IPS-18a (cell line): ENCODE measurements around the gene PCDHB2.
"Not testable (repeated sequence)": the region's sequence is repeated elsewhere in the genome, so short reads cannot be mapped to it uniquely, and the experiment has no call there.

Experiments
- H3K27ac ChIP-seq: one replicate; pipeline ENCODE4 v1.5.1; 2013; ENCODE audit warnings: low read length
- H3K27me3 ChIP-seq: one replicate; pipeline ENCODE4 v1.6.1; 2013; ENCODE audit warnings: mild to moderate bottlenecking, low read length; ENCODE audit not compliant: control insufficient read depth, insufficient read depth
- H3K36me3 ChIP-seq: one replicate; pipeline ENCODE4 v1.6.1; 2013; ENCODE audit warnings: low read depth, low read length; ENCODE audit not compliant: control insufficient read depth
- H3K4me1 ChIP-seq: one replicate; pipeline ENCODE4 v1.6.1; 2013; ENCODE audit warnings: low read depth, low read length; ENCODE audit not compliant: control insufficient read depth
- H3K4me3 ChIP-seq: one replicate; pipeline ENCODE4 v1.5.1; 2013; ENCODE audit warnings: low read length
- H3K9ac ChIP-seq: one replicate; pipeline ENCODE4 v1.6.1; 2013; ENCODE audit warnings: mild to moderate bottlenecking, low read length, moderate library complexity
- H3K9me3 ChIP-seq: one replicate; pipeline ENCODE4 v1.6.1; 2013; ENCODE audit warnings: low read depth, low read length; ENCODE audit not compliant: control insufficient read depth

PCDHB2 gene

GRCh38 chr5:141102070-141102469 lies 7.7 kb downstream of the PCDHB2 start:
- H3K27me3 ChIP-seq, H3K9me3 ChIP-seq, H3K36me3 ChIP-seq, H3K9ac ChIP-seq, H3K27ac ChIP-seq, H3K4me1 ChIP-seq, H3K4me3 ChIP-seq: not testable (repeated sequence)

DNA sequence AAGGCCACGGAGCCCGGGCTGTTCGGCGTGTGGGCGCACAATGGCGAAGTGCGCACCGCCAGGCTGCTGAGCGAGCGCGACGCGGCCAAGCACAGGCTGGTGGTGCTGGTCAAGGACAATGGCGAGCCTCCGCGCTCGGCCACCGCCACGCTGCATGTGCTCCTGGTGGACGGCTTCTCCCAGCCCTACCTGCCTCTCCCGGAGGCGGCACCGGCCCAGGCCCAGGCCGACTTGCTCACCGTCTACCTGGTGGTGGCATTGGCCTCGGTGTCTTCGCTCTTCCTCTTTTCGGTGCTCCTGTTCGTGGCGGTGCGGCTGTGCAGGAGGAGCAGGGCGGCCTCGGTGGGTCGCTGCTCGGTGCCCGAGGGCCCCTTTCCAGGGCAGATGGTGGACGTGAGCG lies 8.1 kb downstream of the PCDHB2 start:
- not testable (repeated sequence) for H3K4me3 ChIP-seq, H3K4me1 ChIP-seq, H3K9ac ChIP-seq, H3K9me3 ChIP-seq, H3K27ac ChIP-seq, H3K36me3 ChIP-seq, H3K27me3 ChIP-seq

GRCh38 chr5:141105350-141105749 lies 10.9 kb downstream of the PCDHB2 start:
- Histone ChIP-seq H3K9ac (no peak overlapping the region), H3K27me3 (no peaks in the 10 kb centered on the region), H3K4me1 (no peaks in the 10 kb centered on the region), H3K4me3 (no peak overlapping the region), H3K36me3 (peaks cover 4% of the 10 kb centered on the region), H3K9me3 (peaks cover 2% of the 10 kb centered on the region), H3K27ac (no peak overlapping the region)

GRCh38 chr5:141119250-141119649 lies 24.8 kb downstream of the PCDHB2 start:
- H3K9me3 ChIP-seq, result peaks cover 11% of the 10 kb centered on the region
- H3K4me3 ChIP-seq, result no peak overlapping the region
- no peaks in the 10 kb centered on the region for H3K27me3 ChIP-seq
- no peak overlapping the region for H3K9ac ChIP-seq
- no peak overlapping the region for H3K27ac ChIP-seq
- H3K36me3 ChIP-seq, result no peaks in the 10 kb centered on the region
- H3K4me1 ChIP-seq, result no peaks in the 10 kb centered on the region

DNA sequence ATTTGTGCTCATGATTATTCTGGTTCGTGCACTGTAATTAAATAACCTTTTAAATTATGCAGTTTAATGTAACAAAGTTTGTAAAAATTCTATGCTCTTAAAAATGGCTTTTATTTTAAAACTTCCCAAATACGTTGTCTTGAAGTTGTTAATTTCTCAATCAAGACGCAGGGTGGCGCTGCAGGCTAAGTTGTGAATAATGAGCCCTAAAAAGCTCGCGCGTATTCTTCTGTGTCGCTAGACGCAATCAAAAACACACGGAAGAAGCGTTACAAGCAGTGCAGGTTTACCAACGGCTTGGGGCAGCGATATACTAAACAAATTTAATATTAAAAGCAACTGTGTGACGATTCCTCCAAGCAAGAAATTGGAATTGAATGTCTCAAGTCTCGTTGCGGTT lies 27.1 kb downstream of the PCDHB2 start, which contains the start of gene PCDHB4:
Gene PCDHB4 (plus strand): TSS at position 256 of the 400 bp plus-strand sequence. CDS start 181 bp downstream, outside the sequence.
- Histone ChIP-seq H3K9me3 (no peaks in the 10 kb centered on the region), H3K36me3 (no peaks in the 10 kb centered on the region), H3K4me1 (no peaks in the 10 kb centered on the region), H3K9ac (no peak within 1 kb of the TSS), H3K27ac (no peak within 1 kb of the TSS), H3K27me3 (no peaks in the 10 kb centered on the region), H3K4me3 (no peak within 1 kb of the TSS)

GRCh38 chr5:141121985-141122384 lies 27.6 kb downstream of the PCDHB2 start:
- Histone ChIP-seq H3K4me3 (no peak overlapping the region), H3K9me3 (no peaks in the 10 kb centered on the region), H3K9ac (no peak overlapping the region), H3K4me1 (no peaks in the 10 kb centered on the region), H3K27ac (no peak overlapping the region), H3K36me3 (no peaks in the 10 kb centered on the region), H3K27me3 (no peaks in the 10 kb centered on the region)

GRCh38 chr5:141123396-141124135 lies 29.2 kb downstream of the PCDHB2 start:
- H3K9ac ChIP-seq, H3K4me1 ChIP-seq, H3K27me3 ChIP-seq, H3K9me3 ChIP-seq, H3K4me3 ChIP-seq, H3K36me3 ChIP-seq, H3K27ac ChIP-seq: not testable (repeated sequence)

GRCh38 chr5:141127305-141127704 lies 32.9 kb downstream of the PCDHB2 start:
- no peak overlapping the region for H3K27ac ChIP-seq
- H3K4me3 ChIP-seq, result no peak overlapping the region
- H3K36me3 ChIP-seq, result no peaks in the 10 kb centered on the region
- no peaks in the 10 kb centered on the region for H3K4me1 ChIP-seq
- no peaks in the 10 kb centered on the region for H3K27me3 ChIP-seq
- no peak overlapping the region for H3K9ac ChIP-seq
- H3K9me3 ChIP-seq, result no peaks in the 10 kb centered on the region

- Histone ChIP-seq H3K4me3 (peak within 1 kb of the TSS; percentile 19), H3K4me1 (no peaks in the 10 kb centered on the region), H3K9ac (no peak within 1 kb of the TSS), H3K27me3 (no peaks in the 10 kb centered on the region), H3K27ac (no peak within 1 kb of the TSS), H3K36me3 (no peaks in the 10 kb centered on the region), H3K9me3 (peaks cover 22% of the 10 kb centered on the region)
These were observed 40.8 kb downstream of the PCDHB2 start, which contains the start of gene PCDHB5 for GRCh38 chr5:141135030-141135717. PCDHB5 (plus strand) TSS chr5:141135206; CDS start chr5:141135435, 229 bp downstream.

DNA sequence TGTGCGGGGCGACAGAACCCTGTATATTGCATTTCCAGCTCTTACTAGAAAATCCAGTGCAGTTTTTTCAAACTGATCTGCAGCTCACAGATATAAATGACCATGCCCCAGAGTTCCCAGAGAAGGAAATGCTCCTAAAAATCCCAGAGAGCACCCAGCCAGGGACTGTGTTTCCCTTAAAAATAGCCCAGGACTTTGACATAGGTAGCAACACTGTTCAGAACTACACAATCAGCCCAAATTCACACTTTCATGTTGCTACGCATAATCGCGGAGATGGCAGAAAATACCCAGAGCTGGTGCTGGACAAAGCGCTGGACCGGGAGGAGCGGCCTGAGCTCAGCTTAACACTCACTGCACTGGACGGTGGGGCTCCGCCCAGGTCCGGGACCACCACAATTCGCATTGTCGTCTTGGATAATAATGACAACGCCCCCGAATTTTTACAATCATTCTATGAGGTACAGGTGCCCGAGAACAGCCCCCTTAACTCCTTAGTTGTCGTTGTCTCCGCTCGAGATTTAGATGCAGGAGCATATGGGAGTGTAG lies 41.4 kb downstream of the PCDHB2 start:
- H3K9me3 ChIP-seq, result peaks cover 22% of the 10 kb centered on the region
- H3K9ac ChIP-seq, result no peak overlapping the region
- H3K4me3 ChIP-seq, result no peak overlapping the region
- no peaks in the 10 kb centered on the region for H3K4me1 ChIP-seq
- no peaks in the 10 kb centered on the region for H3K36me3 ChIP-seq
- no peaks in the 10 kb centered on the region for H3K27me3 ChIP-seq
- H3K27ac ChIP-seq, result no peak overlapping the region

DNA sequence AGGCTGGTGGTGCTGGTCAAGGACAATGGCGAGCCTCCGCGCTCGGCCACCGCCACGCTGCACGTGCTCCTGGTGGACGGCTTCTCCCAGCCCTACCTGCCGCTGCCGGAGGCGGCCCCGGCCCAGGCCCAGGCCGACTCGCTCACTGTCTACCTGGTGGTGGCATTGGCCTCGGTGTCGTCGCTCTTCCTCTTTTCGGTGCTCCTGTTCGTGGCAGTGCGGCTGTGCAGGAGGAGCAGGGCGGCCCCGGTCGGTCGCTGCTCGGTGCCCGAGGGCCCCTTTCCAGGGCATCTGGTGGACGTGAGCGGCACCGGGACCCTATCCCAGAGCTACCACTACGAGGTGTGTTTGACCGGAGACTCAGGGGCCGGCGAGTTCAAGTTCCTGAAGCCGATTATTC lies 42.9 kb downstream of the PCDHB2 start:
- not testable (repeated sequence) for H3K9ac ChIP-seq, H3K27me3 ChIP-seq, H3K27ac ChIP-seq, H3K36me3 ChIP-seq, H3K4me1 ChIP-seq, H3K4me3 ChIP-seq
- H3K9me3 ChIP-seq, result peaks cover 22% of the 10 kb centered on the region
